Coronary artery (tissue), 2 donors: ENCODE data around the gene CDX2.

Experiments
- DNase-seq: peaks from one replicate; pipeline ENCODE4 v3.0.0-alpha.2; 2017; ENCODE audit warnings: low spot score
- H3K27ac ChIP-seq, 2 donors: fragments of 200-600 bp; sonication (generic); one replicate each; pipeline ENCODE4 v1.5.1; 2016 to 2019
- H3K4me3 ChIP-seq: fragments of 200-600 bp; sonication (generic); 2 replicates; pipeline ENCODE4 v1.5.1; 2016; ENCODE audit warnings: mild to moderate bottlenecking, moderate library complexity
- TF ChIP-seq, protein P1 (sequence below): fragments of 200-600 bp; sonication (generic); IDR thresholded peaks from one replicate; pipeline ENCODE4 v1.5.1; 2019; ENCODE audit warnings: antibody characterized with exemption

Gene CDX2

DNA sequence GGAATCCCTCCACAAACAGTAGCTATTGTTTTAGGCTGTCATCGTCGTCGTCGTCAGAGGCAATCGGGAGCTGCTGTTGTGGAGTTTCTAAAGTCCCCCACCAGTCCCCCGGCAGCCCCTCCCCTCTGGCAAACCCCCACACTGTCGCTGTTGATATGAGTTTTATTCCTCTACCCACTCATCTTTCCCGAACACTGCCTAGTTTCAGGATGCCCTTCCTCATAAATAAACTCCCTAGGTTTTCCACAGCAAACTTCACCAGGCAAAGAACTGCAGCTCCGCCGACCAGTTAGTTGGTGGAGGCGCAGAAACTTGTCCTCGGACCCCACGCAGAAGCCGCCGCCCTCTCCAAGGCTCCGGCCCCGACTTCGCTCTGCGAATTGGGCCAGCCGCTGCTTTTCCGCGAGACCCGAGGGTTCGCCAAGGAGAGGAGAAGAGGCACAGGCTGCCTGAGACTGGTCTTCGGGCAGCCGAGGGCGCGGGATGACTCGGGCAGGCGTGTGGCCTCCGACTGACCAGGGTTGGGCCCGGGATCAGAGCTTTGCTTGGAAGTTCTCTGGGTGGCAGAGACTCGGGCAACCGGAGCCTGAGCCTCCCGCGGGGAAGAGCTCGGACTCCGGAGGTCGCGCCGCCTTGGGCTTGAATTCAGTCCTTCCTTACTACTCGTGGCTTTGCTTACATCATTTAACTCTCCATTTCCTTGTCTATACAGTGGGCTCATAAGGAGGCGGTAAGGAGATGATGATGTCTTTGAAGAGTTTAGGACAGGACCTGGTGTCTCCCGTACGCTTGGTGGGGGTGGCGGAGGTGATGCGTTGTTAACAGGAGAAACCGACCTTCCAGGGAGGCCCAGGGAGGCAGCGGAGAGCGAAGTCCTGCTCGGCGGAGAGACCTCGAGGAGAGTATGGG is 41.4 kb downstream of the CDX2 start:
- TF ChIP-seq, protein P1, sequence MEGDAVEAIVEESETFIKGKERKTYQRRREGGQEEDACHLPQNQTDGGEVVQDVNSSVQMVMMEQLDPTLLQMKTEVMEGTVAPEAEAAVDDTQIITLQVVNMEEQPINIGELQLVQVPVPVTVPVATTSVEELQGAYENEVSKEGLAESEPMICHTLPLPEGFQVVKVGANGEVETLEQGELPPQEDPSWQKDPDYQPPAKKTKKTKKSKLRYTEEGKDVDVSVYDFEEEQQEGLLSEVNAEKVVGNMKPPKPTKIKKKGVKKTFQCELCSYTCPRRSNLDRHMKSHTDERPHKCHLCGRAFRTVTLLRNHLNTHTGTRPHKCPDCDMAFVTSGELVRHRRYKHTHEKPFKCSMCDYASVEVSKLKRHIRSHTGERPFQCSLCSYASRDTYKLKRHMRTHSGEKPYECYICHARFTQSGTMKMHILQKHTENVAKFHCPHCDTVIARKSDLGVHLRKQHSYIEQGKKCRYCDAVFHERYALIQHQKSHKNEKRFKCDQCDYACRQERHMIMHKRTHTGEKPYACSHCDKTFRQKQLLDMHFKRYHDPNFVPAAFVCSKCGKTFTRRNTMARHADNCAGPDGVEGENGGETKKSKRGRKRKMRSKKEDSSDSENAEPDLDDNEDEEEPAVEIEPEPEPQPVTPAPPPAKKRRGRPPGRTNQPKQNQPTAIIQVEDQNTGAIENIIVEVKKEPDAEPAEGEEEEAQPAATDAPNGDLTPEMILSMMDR: no peak
- Histone ChIP-seq H3K4me3 (no peak overlapping the region), H3K27ac (no peak overlapping the region)
- no peak for DNase-seq

- Histone ChIP-seq H3K4me3 (no peak overlapping the region), H3K27ac (no peak overlapping the region)
- no peak for DNase-seq
- TF ChIP-seq, protein P1: no peak
Observed at GRCh38 chr13:27926644-27927434, 42.3 kb downstream of the CDX2 start.

DNA sequence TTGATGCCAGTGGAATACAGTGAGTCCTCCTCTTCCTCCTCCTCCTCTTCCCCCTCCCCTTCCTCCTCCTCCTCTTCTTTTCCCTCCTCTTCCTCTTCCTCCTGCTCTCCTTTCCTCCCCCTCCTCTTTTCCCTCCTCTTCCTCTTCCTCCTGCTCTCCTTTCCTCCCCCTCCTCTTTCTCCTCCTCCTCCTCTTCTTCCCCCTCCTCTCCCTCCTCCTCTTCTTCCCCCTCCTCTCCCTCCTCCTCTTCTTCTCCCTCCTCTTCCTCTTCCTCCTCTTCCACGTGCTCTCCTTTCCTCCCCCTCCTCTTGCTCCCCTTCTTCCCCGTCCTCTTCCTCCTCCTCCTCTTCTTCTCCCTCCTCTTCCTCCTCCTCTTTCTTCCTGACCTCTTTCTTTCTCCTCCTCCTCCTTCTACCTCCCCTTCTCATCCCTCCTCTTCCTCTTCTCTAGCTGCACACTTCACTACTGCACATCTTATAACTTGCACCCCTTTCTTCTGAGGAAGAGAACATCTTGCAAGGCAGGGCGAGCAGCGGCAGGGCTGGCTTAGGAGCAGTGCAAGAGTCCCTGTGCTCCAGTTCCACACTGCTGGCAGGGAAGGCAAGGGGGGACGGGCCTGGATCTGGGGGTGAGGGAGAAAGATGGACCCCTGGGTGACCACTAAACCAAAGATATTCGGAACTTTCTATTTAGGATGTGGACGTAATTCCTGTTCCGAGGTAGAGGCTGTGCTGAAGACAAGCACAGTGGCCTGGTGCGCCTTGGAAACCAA is 43.7 kb downstream of the CDX2 start:
- DNase-seq: no peak
- TF ChIP-seq, protein P1: no peak
- H3K4me3 ChIP-seq: no peak overlapping the region
- no peak overlapping the region for H3K27ac ChIP-seq

GRCh38 chr13:27924529-27925141 is 44.5 kb downstream of the CDX2 start:
- Histone ChIP-seq H3K27ac (no peak overlapping the region), H3K4me3 (peak overlapping the region; percentile 15)
- TF ChIP-seq, protein P1: no peak
- no peak for DNase-seq

DNA sequence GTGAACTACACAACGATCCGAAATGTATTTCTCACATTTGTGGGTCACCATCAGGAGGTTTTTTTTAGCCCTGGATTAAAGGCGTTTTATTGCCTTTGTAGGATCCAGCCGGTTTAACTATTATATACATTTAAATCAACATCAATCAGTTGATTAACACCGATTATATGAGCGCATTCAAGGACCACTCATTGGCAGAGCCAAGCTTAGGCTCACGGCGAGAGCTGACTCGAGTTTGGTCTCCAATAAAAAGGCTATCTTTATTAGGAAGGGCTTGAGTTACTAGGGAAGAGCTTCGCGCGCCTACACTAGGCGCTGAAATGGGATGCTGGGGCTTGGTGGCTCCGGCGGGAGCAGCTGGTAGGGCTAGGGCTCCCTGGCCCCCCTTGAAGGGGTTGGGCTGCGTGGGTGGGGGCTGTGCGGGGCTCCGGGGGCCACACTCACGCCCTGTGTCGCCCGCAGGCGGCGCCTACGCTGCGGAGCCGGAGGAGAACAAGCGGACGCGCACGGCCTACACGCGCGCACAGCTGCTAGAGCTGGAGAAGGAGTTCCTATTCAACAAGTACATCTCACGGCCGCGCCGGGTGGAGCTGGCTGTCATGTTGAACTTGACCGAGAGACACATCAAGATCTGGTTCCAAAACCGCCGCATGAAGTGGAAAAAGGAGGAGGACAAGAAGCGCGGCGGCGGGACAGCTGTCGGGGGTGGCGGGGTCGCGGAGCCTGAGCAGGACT is 45.2 kb downstream of the CDX2 start:
- DNase-seq: no peak
- Histone ChIP-seq H3K27ac (no peak overlapping the region), H3K4me3 (peak overlapping the region; percentile 15)
- TF ChIP-seq, protein P1: no peak
